ENCODE measurements around the gene AKAP8L.

Gene AKAP8L

DNA sequence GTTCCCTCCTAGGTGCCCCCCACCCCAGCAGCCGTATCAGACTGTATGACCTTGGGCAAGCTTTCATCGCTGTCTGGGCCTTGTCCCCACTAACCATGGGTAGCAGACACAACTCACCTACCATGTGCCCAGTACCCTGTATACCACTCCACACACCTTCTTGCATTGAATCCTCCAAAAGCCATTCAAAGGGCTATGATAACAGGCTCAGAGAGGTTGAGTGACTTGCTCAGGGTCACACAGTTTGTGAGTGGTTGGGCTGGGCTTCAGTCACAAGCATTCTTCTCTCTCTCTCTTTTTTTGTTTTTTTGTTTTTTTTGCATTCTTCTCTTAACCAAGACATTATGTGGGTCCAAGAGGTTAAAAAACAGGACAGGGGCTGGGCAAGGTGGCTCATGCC, 42.9 kb upstream of the AKAP8L start:
- H3K27me3 Mint-ChIP-seq (ENCODE audit: low read depth, poor library complexity) = peaks cover 90% of the 10 kb centered on the region

GRCh38 chr19:15457701-15458484, 39.1 kb upstream of the AKAP8L start:
- TF ChIP-seq, protein P1, sequence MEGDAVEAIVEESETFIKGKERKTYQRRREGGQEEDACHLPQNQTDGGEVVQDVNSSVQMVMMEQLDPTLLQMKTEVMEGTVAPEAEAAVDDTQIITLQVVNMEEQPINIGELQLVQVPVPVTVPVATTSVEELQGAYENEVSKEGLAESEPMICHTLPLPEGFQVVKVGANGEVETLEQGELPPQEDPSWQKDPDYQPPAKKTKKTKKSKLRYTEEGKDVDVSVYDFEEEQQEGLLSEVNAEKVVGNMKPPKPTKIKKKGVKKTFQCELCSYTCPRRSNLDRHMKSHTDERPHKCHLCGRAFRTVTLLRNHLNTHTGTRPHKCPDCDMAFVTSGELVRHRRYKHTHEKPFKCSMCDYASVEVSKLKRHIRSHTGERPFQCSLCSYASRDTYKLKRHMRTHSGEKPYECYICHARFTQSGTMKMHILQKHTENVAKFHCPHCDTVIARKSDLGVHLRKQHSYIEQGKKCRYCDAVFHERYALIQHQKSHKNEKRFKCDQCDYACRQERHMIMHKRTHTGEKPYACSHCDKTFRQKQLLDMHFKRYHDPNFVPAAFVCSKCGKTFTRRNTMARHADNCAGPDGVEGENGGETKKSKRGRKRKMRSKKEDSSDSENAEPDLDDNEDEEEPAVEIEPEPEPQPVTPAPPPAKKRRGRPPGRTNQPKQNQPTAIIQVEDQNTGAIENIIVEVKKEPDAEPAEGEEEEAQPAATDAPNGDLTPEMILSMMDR (IDR thresholded peaks at IDR 0.05) = no peak
- Mint-ChIP-seq H3K9me3 (no peaks in the 10 kb centered on the region), H3K4me3 (no peak overlapping the region), H3K36me3 (ENCODE audit: low read depth) (no peaks in the 10 kb centered on the region), H3K27ac (no peak overlapping the region), H3K4me1 (peaks cover 10% of the 10 kb centered on the region), H3K27me3 (ENCODE audit: low read depth, poor library complexity) (peaks cover 95% of the 10 kb centered on the region)
- no peak for DNase-seq

More for the DNA sequence above, 42.9 kb upstream of the AKAP8L start:
- Mint-ChIP-seq H3K9me3 (peaks cover 3% of the 10 kb centered on the region), H3K36me3 (ENCODE audit: low read depth) (no peaks in the 10 kb centered on the region), H3K4me1 (no peaks in the 10 kb centered on the region), H3K27ac (no peak overlapping the region), H3K4me3 (no peak overlapping the region)
- no peak for DNase-seq
- TF ChIP-seq, protein P1 (IDR thresholded peaks at IDR 0.05) = no peak

GRCh38 chr19:15456871-15457700, 38.3 kb upstream of the AKAP8L start:
- no peaks in the 10 kb centered on the region for H3K9me3 Mint-ChIP-seq
- peak; percentile 38 for DNase-seq
- H3K4me3 Mint-ChIP-seq = no peak overlapping the region
- TF ChIP-seq, protein P1 (IDR thresholded peaks at IDR 0.05) = no peak
- H3K27me3 Mint-ChIP-seq (ENCODE audit: low read depth, poor library complexity) = peaks cover 92% of the 10 kb centered on the region
- no peaks in the 10 kb centered on the region for H3K36me3 Mint-ChIP-seq (ENCODE audit: low read depth)
- H3K4me1 Mint-ChIP-seq = peaks cover 10% of the 10 kb centered on the region
- no peak overlapping the region for H3K27ac Mint-ChIP-seq

GRCh38 chr19:15456441-15456840, 37.7 kb upstream of the AKAP8L start:
- Mint-ChIP-seq H3K4me1 (peaks cover 10% of the 10 kb centered on the region), H3K9me3 (no peaks in the 10 kb centered on the region), H3K36me3 (ENCODE audit: low read depth) (no peaks in the 10 kb centered on the region), H3K4me3 (no peak overlapping the region), H3K27me3 (ENCODE audit: low read depth, poor library complexity) (peaks cover 92% of the 10 kb centered on the region), H3K27ac (no peak overlapping the region)
- TF ChIP-seq, protein P1 (IDR thresholded peaks at IDR 0.05) = no peak
- DNase-seq = no peak

DNA sequence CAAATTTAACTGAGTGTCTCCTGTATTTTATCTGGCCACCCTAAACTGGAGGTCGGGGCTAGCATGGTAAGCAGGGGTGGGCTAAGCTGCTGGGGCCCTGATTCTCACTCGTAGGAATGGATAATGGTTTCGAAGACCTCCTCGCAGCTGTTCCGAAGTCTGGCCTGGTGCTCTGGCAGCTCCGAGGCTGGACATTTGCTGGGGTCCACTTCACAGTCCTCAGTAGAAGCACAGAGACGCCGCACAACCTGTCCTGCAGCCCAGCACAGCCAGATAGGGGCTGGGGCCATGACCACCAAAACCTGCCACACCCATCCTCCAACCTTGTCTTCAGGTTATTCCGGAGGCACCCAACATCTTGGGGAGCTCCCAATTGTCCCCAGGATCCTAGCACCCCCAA, 37.2 kb upstream of the AKAP8L start:
- H3K27ac Mint-ChIP-seq = no peak overlapping the region
- H3K4me1 Mint-ChIP-seq = peaks cover 10% of the 10 kb centered on the region
- DNase-seq = no peak
- H3K9me3 Mint-ChIP-seq = no peaks in the 10 kb centered on the region
- TF ChIP-seq, protein P1 (IDR thresholded peaks at IDR 0.05) = no peak
- H3K36me3 Mint-ChIP-seq (ENCODE audit: low read depth) = no peaks in the 10 kb centered on the region
- peaks cover 92% of the 10 kb centered on the region for H3K27me3 Mint-ChIP-seq (ENCODE audit: low read depth, poor library complexity)
- H3K4me3 Mint-ChIP-seq = no peak overlapping the region
